ENCODE measurements around the gene TBC1D22A. TPM values are rescaled to one million over a fixed set of nuclear protein-coding genes. Genes with fewer than 3 reads are reported as not detected.

TBC1D22A gene
- total RNA-seq, 1 donor from 2014 or later, result 23.2 TPM

GRCh38 chr22:46907241-46908215, 145.1 kb downstream of the TBC1D22A start:
- no peak for TF ChIP-seq CTCF (IDR thresholded peaks at IDR 0.05; ENCODE audit: unreplicated experiment)
- Mint-ChIP-seq H3K27me3 (no peaks in the 10 kb centered on the region), H3K4me3 (ENCODE audit: low read depth) (no peak overlapping the region), H3K9me3 (ENCODE audit: low read depth) (no peaks in the 10 kb centered on the region), H3K36me3 (ENCODE audit: insufficient read depth) (peaks cover 1% of the 10 kb centered on the region), H3K4me1 (ENCODE audit: low read depth) (peaks cover 4% of the 10 kb centered on the region), H3K27ac (peak overlapping the region; percentile 10)
- DNase-seq (ENCODE audit: low spot score, unreplicated experiment), result no peak

- Mint-ChIP-seq H3K27ac (no peak overlapping the region), H3K4me1 (ENCODE audit: low read depth) (peaks cover 6% of the 10 kb centered on the region), H3K9me3 (ENCODE audit: low read depth) (no peaks in the 10 kb centered on the region), H3K36me3 (ENCODE audit: insufficient read depth) (no peaks in the 10 kb centered on the region), H3K4me3 (ENCODE audit: low read depth) (no peak overlapping the region), H3K27me3 (no peaks in the 10 kb centered on the region)
- no peak for DNase-seq (ENCODE audit: low spot score, unreplicated experiment)
- TF ChIP-seq CTCF (IDR thresholded peaks at IDR 0.05; ENCODE audit: unreplicated experiment), result no peak
These were observed 146.2 kb downstream of the TBC1D22A start for GRCh38 chr22:46908641-46909107.

GRCh38 chr22:46909237-46910030, 147.0 kb downstream of the TBC1D22A start:
- H3K9me3 Mint-ChIP-seq (ENCODE audit: low read depth), result no peaks in the 10 kb centered on the region
- H3K4me3 Mint-ChIP-seq (ENCODE audit: low read depth), result no peak overlapping the region
- no peak for TF ChIP-seq CTCF (IDR thresholded peaks at IDR 0.05; ENCODE audit: unreplicated experiment)
- peaks cover 6% of the 10 kb centered on the region for H3K4me1 Mint-ChIP-seq (ENCODE audit: low read depth)
- no peak for DNase-seq (ENCODE audit: low spot score, unreplicated experiment)
- no peak overlapping the region for H3K27ac Mint-ChIP-seq
- no peaks in the 10 kb centered on the region for H3K27me3 Mint-ChIP-seq
- H3K36me3 Mint-ChIP-seq (ENCODE audit: insufficient read depth), result peaks cover under 1% of the 10 kb centered on the region

GRCh38 chr22:46910624-46911023, 148.2 kb downstream of the TBC1D22A start:
- H3K27ac Mint-ChIP-seq, result peak overlapping the region; percentile 62
- peaks cover 2% of the 10 kb centered on the region for H3K36me3 Mint-ChIP-seq (ENCODE audit: insufficient read depth)
- H3K9me3 Mint-ChIP-seq (ENCODE audit: low read depth), result no peaks in the 10 kb centered on the region
- no peaks in the 10 kb centered on the region for H3K27me3 Mint-ChIP-seq
- H3K4me3 Mint-ChIP-seq (ENCODE audit: low read depth), result no peak overlapping the region
- peaks cover 6% of the 10 kb centered on the region for H3K4me1 Mint-ChIP-seq (ENCODE audit: low read depth)
- TF ChIP-seq CTCF (IDR thresholded peaks at IDR 0.05; ENCODE audit: unreplicated experiment), result no peak
- DNase-seq (ENCODE audit: low spot score, unreplicated experiment), result no peak

GRCh38 chr22:46911346-46911745, 148.9 kb downstream of the TBC1D22A start:
- no peak overlapping the region for H3K27ac Mint-ChIP-seq
- no peaks in the 10 kb centered on the region for H3K9me3 Mint-ChIP-seq (ENCODE audit: low read depth)

More at GRCh38 chr22:46911346-46911745, 148.9 kb downstream of the TBC1D22A start:
- Mint-ChIP-seq H3K36me3 (ENCODE audit: insufficient read depth) (peaks cover 2% of the 10 kb centered on the region), H3K4me1 (ENCODE audit: low read depth) (peaks cover 6% of the 10 kb centered on the region), H3K4me3 (ENCODE audit: low read depth) (no peak overlapping the region), H3K27me3 (no peaks in the 10 kb centered on the region)
- TF ChIP-seq CTCF (IDR thresholded peaks at IDR 0.05; ENCODE audit: unreplicated experiment), result no peak
- DNase-seq (ENCODE audit: low spot score, unreplicated experiment), result no peak

Data from progenitor cell of endocrine pancreas (in vitro differentiated cells).